Fibroblast of skin of left quadriceps (primary cell): ENCODE results near the gene TSNAXIP1.

ENCODE experiments used
- DNase-seq, 2 experiments: peaks; one replicate each; pipeline ENCODE4 v3.0.0-alpha.2; 2013; ENCODE audit warnings: low read depth in 2 of 2

Gene TSNAXIP1, protein sequence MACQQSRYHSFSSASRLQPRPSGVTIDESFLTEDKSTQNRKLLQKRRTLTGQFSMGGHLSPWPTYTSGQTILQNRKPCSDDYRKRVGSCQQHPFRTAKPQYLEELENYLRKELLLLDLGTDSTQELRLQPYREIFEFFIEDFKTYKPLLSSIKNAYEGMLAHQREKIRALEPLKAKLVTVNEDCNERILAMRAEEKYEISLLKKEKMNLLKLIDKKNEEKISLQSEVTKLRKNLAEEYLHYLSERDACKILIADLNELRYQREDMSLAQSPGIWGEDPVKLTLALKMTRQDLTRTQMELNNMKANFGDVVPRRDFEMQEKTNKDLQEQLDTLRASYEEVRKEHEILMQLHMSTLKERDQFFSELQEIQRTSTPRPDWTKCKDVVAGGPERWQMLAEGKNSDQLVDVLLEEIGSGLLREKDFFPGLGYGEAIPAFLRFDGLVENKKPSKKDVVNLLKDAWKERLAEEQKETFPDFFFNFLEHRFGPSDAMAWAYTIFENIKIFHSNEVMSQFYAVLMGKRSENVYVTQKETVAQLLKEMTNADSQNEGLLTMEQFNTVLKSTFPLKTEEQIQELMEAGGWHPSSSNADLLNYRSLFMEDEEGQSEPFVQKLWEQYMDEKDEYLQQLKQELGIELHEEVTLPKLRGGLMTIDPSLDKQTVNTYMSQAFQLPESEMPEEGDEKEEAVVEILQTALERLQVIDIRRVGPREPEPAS

GRCh38 chr16:67806428-67807147, at the start of gene TSNAXIP1, which contains the start of gene RANBP10:
TSNAXIP1 (plus strand) TSS chr16:67806889; CDS start chr16:67807150, 261 bp downstream.
RANBP10 (minus strand) TSS chr16:67806560; CDS start chr16:67806536, 24 bp downstream.
- peak; percentile 99 for DNase-seq

GRCh38 chr16:67758006-67758405, 48.7 kb upstream of the TSNAXIP1 start:
- no peak for DNase-seq

- DNase-seq = no peak
These were observed 47.7 kb upstream of the TSNAXIP1 start for GRCh38 chr16:67758966-67759365.

GRCh38 chr16:67760206-67760955, 46.3 kb upstream of the TSNAXIP1 start:
- DNase-seq = no peak

GRCh38 chr16:67760956-67761230, 45.8 kb upstream of the TSNAXIP1 start:
- DNase-seq = no peak

DNA sequence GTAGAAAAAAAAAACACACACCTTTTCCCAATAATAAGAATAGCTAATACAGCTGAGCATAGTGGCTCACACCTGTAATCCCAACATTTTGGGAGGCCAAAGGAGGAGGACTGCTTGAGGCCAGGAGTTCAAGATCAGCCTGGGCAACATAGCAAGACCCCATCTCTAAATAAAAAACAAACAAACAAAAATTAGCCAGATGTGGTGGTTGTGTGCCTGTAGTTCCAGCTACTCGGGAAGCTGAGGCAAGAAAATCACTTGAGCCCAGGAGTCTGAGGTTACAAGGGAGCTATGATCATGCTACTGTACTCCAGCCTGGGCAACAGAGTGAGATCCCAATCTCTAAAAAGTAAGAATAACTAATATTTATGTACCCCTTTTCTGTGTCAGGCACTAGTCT, 44.8 kb upstream of the TSNAXIP1 start:
- DNase-seq = no peak

- no peak for DNase-seq
These were observed 44.3 kb upstream of the TSNAXIP1 start for GRCh38 chr16:67762385-67762784.

DNA sequence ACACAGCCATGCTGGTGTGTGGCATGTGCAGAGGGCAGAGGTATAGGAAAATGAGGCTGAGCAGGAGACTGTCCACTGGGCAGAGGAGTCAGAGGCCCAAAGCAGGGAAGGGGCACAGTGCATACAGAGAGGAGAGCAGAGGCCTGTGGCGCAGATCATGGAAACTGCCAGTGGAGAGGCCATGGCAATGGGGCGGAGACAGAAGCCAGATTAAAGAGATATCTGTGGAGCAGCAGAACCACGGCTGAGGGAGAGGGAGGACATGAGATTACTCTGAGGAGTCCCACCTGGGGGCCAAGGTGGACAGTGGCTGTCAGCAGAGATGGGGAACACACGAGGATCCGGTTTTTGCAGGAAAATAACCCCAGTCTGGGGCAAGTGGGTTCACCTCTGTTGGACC, 43.6 kb upstream of the TSNAXIP1 start:
- no peak for DNase-seq

GRCh38 chr16:67764158-67764667, 42.5 kb upstream of the TSNAXIP1 start:
- no peak for DNase-seq

DNA sequence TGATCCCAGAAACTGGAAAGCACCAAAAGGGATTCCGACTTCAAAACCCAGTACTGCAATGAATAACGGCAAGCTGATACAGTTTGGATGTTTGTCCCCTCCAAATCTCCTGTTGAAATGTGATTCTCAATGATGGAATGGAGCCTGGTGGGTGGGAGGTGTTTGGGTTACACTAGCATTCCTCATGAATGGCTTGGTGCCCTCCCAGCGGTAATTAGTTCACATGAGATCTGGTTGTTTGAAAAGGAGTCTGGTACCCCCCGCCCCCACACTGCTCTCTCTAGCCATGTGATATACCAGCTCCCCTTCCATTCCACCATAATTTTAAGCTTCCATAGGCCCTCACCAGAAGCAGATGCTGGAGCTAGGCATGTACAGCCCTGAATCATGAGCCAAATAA, 40.4 kb upstream of the TSNAXIP1 start:
- DNase-seq = no peak

- no peak for DNase-seq
These were observed 38.7 kb upstream of the TSNAXIP1 start for GRCh38 chr16:67767953-67768352.

GRCh38 chr16:67770346-67770991, 36.2 kb upstream of the TSNAXIP1 start:
- DNase-seq = no peak

- DNase-seq = no peak
These were observed 33.6 kb upstream of the TSNAXIP1 start for GRCh38 chr16:67773099-67773498.

DNA sequence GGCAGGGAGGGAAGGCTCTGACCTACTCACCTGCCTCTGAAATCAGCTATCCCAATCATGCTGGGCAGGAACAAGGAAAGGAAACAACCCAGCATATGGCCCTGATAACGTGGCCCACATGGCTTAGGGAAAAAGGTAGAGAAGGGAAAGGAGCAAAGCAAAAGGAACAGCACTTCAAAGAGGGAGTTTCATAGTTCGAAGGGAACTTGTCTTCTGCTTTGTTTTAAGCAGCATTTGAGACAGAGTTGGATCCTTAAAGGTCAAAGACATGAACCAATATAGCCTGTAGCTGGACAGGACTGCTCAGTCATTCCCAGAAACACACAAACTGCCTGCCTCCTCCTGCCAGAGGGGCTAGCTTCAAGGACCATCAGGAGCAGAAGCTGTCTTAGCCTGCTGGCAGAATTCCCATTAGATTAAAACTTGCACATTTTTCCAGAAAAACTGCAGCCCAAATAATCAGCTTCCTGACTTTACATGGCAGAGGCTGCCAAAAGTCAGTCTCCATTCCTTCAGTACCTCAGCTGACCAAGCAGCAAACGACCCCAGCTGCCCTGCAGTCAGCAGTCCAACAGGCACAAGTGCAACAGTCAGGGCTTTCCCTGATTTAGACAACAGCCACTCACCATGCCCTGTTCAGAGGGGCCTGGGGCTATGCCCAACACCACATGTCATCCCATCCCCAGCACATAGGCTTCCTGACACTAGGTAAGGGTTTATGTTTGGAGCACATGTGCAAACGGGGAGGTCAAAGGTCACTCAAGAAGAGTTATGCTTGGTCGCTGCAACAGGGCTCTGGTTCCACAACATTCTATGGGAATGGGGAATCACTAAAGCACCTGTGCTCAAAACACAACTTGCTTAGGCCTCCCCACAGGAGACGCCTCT, 32.9 kb upstream of the TSNAXIP1 start:
- no peak for DNase-seq

DNA sequence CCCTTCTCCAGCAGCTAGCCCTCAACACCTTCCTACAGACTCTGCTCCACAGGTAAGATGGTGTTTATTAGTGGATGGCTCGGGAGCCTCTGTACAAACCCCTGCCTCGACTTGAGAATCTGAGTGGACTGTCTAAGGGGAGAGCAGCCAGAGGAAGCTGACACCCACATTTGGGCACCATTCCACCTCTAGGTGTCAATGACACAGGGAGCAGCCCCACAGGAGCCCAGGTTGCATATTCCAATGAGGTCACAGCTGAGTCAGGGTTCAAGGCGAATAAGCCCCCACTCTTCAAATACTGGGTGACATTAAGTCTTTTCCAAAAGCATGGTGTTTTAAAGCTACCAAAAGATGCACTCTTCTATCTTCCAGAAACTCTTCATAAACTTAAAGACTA, 32.2 kb upstream of the TSNAXIP1 start:
- DNase-seq = no peak

DNA sequence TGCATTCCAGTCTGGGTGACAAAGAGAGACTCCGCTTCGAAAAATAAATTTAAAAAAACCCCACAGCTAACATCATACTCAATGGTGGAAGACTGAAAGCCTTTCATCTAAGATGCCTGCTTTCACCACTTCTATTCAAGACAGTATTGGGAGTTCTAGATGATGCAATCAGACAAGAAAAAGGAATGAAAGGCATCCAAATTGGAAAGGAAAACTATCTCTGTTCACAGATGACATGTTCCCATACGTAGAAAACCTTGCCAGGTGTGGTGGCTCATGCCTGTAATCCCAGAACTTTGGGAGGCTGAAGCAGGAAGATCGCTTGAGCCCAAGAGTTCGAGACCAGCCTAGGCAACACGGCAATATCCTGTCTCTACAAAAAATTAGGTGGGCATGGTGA, 31.4 kb upstream of the TSNAXIP1 start:
- DNase-seq = no peak

- DNase-seq = no peak
These were observed 27.3 kb upstream of the TSNAXIP1 start for GRCh38 chr16:67779256-67780014.

GRCh38 chr16:67780847-67781564, 25.7 kb upstream of the TSNAXIP1 start:
- DNase-seq = no peak

DNA sequence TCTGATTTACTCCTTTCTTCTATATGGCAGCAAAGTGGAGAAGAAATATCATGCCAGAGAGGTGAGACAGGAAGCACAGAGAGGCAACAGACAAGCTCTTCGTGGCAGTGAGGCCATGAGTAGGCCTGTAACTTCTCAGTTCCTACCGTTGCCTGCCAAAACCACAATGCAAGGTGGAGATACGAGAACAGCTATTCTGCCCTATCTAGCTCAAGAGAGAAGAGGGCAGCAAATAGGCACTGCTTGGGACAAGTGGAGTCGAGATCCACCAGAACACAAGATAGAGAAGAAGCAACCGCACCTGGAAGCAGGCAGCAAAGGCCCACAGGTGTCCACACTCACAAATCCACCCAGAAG, 25.1 kb upstream of the TSNAXIP1 start:
- no peak for DNase-seq
